HuH-7 (cell line): ENCODE data around the gene C1QTNF12.

Experiments
- DNase-seq: peaks from one replicate; pipeline ENCODE4 v3.0.0; 2011; ENCODE audit warnings: low spot score

C1QTNF12 gene

DNA sequence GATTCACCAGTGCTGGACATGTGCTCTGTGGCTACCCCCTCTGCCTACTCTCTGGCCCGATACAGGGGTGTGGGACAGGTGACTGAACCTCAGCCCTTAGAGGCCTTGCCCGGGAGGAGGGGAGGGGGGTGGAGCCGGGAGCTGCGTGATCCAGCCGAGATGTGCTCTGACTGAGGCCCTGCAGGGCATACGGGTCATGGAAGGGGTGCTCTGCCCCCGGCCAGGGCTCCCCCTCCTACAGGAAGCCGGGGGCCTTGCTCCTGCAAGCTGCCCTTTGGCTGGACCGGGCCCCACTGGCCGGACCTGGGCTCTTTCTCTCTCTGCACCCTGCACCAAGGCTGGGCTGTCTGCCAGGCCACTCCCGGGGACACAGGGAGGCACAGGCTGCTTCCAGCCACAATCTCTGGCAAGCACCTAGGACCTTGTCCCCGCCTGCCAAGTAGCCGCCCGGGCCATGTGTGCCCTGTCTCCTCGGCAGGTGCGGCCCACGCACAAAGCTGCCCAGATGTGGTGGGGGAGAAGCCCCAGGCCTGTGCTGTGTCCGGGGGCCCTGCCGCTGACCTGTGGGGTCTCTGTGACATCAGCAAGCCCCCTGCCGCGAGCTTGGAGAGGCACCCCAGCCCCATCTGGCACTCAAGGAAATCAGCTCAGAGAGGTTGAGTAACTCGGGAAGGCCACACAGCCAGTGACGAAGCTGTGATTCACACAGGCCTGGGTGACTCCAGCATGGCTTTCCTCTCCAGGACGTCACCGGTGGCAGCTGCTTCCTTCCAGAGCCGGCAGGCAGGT lies 35.2 kb upstream of the C1QTNF12 start:
- DNase-seq, result no peak

DNA sequence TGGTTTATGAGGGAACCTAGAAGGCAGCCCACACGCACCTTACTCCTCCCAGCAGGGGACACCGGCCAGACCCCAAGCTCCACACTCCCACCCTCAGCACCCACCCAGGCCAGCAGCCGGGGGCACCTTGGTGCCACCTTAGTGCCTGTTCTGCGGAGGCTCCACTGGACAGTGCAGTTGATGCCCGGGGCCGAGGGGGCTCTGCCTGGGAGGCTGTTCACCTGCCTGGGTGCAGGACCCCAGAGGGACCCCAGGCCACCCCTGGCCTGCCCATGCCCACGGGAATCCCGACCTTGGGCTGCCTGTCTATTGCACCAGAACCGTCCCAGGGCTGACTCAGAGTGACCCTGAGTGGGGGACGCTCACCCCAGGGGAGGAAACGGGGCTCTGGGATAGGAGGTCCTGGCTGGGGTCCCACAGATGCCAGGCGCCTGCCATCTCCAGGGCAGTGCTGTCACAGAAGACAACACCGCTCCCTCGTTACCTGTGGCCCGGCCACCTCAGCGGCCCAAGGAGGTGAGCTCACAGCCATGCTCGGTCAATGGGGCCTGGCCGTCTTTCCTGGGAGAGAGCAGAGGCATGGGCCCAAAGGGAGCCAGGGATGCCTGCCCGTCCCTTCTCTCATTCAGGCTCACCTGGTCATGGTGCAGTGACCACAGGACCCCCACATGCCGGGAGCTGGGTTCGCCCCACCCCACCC lies 34.4 kb upstream of the C1QTNF12 start:
- no peak for DNase-seq

- DNase-seq, result no peak
Observed at GRCh38 chr1:1279028-1279427, 32.5 kb upstream of the C1QTNF12 start.

- no peak for DNase-seq
Observed at GRCh38 chr1:1278620-1279019, 32.1 kb upstream of the C1QTNF12 start.

GRCh38 chr1:1275836-1276235 lies 29.3 kb upstream of the C1QTNF12 start:
- no peak for DNase-seq

DNA sequence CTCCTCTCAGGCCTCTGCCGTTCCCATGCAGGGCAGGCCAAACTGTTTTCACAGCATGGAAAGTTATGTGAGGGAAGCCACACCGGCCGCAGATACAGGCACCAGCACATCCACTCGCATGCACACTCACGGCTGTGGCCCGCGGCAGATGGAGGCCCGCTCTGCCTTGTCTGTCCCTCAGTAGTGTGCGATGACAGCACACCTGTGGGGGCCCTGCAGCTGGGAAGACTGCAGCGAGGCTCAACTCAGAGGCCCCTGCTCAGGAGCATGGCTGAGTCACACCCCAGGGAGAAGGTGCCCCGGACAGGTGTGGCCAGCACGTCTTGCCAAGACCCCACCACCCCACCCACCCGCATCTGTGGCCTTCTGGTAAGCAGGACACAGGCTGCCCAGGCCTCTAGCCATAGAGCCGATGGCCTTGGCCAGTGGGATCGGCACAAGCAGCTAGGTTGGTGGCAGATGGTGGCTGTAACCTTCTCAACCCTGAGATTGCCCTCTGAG lies 28.5 kb upstream of the C1QTNF12 start:
- DNase-seq, result no peak

DNA sequence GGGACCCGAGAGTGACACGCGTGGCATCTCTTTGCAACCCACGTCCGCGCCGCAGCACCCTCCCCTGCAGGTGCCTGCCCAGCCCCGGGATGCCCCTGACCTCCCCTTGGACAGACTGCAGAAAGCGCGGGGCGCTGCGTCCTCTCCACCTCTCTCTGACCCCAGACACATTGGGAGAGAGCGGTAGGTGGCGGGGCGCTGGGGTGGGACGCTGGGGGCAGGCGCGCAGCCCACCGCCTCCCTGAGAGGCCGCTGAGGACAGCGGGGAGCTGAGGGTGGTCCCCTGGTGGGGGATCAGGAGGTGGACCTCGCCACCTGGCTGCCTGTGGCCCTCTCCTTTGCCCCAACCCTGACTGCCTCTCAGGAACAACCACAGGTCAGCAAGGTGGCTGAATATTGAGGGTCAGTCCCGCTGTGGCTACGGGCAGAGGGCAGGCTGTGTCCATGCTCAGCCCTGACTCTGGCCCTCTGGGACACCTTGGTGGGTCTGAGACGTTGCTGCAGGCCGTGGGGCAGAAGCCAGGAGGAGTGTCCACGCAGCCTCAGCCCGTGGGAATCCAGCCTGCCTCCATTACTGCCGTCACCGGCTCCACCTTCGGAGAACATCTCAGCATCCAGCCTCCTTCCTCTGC lies 27.9 kb upstream of the C1QTNF12 start:
- no peak for DNase-seq

DNA sequence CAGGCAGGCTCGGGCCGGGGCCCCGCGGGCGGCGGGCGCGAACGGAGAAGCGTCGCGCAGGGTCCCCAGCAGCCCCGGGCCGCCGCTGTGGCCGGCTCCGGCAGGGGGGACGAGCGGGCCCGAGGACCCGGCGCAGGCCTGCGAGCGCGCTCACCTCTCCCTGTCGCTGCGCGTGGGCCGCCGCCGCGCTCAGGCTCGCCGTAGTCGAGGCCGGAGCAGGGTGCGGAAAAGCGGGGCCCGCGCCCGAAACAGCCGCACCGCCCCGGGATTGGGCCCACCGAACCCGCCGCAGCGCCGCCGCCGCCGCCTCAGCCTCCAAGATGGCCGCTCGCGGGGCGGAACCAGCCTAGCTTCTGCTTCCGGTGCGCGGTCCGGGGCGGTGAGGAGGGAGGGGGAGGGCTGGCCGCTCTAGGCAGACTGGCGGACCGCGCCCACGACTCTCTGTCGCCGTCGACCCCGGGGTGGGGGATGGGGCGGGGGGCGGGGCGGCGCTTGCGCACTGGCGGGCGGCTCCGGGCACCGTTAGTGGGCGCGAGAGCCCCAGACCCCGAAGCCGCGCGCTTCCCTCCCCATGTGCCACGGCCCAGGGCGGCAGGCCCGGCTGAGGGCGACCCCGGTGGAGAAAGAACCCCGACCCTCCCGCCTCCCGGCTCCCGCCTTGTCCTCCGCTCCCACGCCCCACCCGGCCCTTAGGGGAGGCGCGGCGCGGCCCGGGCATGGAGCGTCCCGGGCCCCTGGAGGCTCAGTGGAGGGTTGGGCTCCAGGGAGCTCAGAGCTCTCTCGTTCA lies 27.2 kb upstream of the C1QTNF12 start, which contains the start of gene UBE2J2:
Gene UBE2J2 (minus strand): TSS at position 343 of the 787 bp plus-strand sequence. CDS start 5,862 bp downstream, outside the sequence.
- DNase-seq, result peak; percentile 98

- no peak for DNase-seq
Observed at GRCh38 chr1:1273209-1273511, 26.6 kb upstream of the C1QTNF12 start.

DNA sequence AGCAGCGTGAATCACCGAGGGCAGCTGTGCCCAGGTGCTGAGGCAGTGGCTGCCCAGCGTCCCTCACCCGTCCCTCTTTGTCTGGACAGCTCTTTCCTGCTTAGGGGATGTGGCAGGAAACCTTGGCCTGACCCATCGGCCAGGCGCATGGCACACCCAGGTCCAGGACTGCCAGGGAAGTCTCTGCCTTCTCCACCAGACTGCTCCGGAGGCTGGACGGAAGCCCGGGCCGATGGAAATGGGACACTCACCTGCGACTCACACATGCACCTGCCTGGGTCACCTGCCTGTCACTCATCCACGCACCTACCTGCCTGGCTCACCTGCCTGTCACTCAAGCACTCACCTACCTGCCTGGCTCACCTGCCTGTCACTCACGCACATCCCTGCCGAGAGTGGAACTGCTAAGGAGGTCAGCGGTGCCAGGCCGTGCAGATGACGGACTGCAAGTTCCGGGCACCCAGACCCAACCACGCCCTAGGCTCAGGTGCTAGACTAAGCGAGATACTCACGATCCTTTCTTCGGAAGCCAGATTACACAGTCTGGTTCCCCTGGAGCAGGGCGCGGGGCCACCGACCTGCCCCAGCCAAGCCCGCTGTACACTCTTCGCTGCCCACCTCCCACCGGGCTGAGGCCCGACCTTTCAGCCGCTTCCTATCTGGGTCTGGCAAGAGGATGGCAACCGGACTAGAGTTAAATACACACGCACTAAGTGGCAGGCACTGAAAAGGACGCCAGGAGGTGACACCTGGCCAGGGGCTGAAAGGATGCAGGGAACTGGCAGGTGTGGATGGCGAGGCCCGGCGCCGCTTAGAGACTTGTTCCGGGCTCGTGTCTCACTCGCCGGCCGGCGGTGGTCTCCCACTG lies 26.1 kb upstream of the C1QTNF12 start:
- no peak for DNase-seq

DNA sequence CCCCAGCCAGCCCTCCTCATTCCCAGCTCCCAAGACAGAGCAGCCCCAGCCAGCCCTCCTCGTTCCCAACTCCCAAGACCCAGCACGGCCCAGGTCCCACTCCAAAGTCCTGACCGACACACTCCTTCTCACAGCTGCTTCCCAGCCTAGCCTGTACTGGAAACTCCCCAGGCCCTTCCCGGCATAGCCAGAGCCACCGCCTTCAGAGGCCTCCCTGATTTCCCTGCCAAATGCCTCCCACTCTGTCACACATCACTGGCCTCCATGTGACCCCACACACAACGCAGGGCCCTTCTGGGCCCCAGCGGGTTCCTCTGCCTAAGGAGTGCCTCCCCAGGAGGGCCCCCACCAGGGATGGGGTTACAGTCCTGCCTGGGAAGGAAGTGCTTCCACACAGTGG lies 24.3 kb upstream of the C1QTNF12 start:
- DNase-seq, result no peak

GRCh38 chr1:1268284-1268682 lies 21.8 kb upstream of the C1QTNF12 start:
- no peak for DNase-seq

DNA sequence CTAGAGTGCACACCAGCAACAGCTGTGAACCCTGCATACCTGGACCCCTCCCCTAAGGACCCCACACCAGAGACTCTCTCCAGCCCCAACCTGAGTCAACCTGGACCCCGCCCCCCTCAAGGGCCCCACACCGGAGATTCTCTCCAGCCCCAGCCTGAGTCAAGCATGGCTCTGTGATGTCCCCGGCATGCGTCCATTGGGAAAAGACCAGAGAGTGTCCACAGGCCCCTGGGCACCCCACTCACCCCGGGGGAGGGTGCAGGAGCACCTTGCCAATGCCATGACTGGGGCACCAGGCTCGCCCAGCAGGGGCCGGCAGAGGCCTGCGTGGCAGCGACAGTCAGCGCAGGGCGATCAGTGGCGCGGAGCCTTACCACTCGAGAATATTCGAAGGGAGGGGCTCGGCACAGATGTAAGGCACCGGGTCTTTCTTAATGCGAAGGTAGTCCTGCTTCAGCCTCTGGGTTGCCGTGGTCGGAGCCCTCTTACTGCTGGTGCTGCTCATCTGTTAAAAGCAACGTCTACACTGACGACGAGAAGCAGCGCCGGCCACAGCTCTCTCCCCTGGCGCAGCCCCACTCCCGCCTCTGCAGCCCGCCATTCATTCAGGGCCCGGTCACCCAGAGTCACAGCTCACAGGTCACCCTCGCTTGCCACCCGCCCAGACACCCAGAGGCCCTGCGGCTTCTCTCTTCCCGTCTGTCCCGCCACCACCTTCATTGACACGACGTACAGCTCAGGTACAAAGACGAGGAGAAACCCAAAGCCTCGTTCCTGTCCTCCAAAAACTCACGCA lies 21.2 kb upstream of the C1QTNF12 start:
- DNase-seq, result no peak

GRCh38 chr1:1264868-1265272 lies 18.3 kb upstream of the C1QTNF12 start:
- peak; percentile 55 for DNase-seq

- DNase-seq, result no peak
Observed at GRCh38 chr1:1264026-1264425, 17.5 kb upstream of the C1QTNF12 start.

GRCh38 chr1:1262758-1263157 lies 16.2 kb upstream of the C1QTNF12 start:
- no peak for DNase-seq

DNA sequence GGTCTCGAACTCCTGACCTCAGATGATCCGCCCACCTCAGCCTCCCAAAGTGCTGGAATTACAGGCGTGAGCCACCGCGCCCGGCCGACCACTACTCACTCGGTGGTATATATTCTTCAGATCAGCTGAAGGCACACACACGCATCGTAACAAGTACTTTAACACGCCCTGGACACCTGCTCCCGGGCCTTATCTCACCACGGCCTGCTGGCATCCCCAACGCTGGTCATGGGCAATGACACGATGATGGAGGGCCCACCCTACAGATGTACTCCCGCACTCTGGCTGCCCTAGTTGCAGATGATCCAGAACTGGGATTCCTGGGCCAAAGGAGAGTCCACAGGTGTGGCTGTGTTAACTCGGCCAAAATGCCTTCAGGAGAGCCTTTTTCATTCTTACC lies 15.5 kb upstream of the C1QTNF12 start:
- DNase-seq, result no peak

DNA sequence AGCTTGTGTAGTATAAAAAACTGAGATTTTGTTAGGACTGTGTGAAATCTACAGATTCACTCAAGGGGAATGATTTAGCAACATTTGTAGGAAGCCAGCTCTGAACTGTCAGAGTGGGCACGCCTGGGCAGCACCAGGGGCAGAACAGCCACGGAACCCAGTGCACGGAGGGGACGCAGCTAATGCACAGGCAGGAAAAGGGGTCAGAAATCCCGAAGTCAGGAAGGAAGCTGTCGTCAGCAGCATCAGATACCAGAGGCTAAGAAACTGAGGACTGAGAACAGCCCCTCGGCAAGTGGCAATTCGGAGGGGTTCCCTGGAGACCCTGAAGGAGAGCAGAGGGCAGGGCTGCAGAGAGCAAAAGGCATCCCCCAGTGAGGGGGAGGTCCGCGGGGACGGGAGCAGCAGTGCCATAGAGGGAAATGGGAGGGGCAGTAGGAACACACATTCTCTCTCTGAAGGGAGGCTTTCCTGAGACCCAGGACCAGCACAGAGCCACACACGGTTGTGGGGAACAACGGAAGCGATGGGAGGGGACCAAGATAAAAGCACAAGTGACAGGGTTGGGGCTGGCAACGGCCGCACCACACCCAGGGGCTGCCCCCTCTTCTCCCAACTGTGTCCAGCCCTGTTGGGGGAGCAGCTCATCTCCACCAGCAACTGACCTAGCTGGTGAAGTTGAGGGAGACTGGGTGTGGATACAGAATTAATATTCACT lies 14.5 kb upstream of the C1QTNF12 start:
- DNase-seq, result no peak

DNA sequence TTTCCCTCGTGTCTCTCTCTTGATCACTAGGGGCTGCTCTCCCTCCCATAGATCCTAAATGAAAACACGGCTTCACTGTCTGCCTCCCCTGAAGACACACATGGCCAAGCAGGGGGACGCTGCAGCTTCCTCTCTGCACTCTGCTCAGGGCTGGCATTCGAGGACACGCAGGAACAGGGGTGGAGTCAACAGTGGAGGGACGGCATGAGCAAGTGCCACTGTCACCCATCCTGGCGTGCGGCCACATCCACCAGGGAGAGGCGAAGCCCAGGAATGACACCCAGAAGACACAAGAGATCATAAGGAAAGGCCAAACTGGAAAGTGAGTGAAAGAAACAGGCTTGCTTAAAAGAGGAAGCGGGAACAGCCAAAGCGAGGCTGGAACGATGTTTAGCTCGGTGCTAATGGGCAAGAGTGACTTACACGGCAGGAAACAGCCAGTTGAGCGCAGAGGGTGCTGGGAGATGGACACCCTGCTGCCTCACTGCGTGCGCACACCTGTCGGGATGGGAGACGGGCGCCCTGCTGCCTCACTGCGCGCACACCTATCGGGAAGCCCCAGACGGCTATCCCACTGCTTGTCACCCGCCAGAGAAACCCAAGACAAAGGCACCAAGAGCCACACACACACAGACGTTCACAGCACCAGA lies 13.6 kb upstream of the C1QTNF12 start:
- no peak for DNase-seq
